HEK293 (cell line): ENCODE data around the gene SNAPIN.

ENCODE experiments used
- GLIS1 ChIP-seq: fragments of 450-650 bp; formaldehyde crosslinking; IDR thresholded peaks from 2 replicates; pipeline ENCODE4 v1.5.1; 2016; ENCODE audit warnings: missing biosample characterization, missing genetic modification characterization
- GLIS2 ChIP-seq: fragments of 450-650 bp; formaldehyde crosslinking; IDR thresholded peaks from 2 replicates; pipeline ENCODE4 v1.5.1; 2016; ENCODE audit warnings: missing biosample characterization, missing genetic modification characterization
- KLF1 ChIP-seq: fragments of 450-650 bp; formaldehyde crosslinking; IDR thresholded peaks from 2 replicates; pipeline ENCODE4 v1.5.1; 2016; ENCODE audit warnings: missing biosample characterization, missing genetic modification characterization
- SCRT1 ChIP-seq: fragments of 450-650 bp; formaldehyde crosslinking; IDR thresholded peaks from 2 replicates; pipeline ENCODE4 v1.5.1; 2016; ENCODE audit warnings: missing biosample characterization, missing genetic modification characterization, borderline replicate concordance
- SETDB1 ChIP-seq: IDR thresholded peaks from one replicate; pipeline ENCODE4 v1.6.1; 2017; ENCODE audit warnings: mild to moderate bottlenecking, low read length, moderate library complexity, mixed read lengths; ENCODE audit not compliant: insufficient read length
- ZBTB10 ChIP-seq: fragments of 450-650 bp; formaldehyde crosslinking; IDR thresholded peaks from 2 replicates; pipeline ENCODE4 v1.5.1; 2016; ENCODE audit warnings: missing biosample characterization, missing genetic modification characterization
- ZBTB26 ChIP-seq: fragments of 450-650 bp; formaldehyde crosslinking; optimal IDR thresholded peaks from 2 replicates; pipeline ENCODE3; 2016; ENCODE audit warnings: missing biosample characterization, mild to moderate bottlenecking, missing genetic modification characterization
- ZIC2 ChIP-seq: fragments of 450-650 bp; formaldehyde crosslinking; IDR thresholded peaks from 2 replicates; pipeline ENCODE4 v1.5.1; 2016; ENCODE audit warnings: missing biosample characterization, missing genetic modification characterization
- ZNF140 ChIP-seq: fragments of 450-650 bp; formaldehyde crosslinking; IDR thresholded peaks from 2 replicates; pipeline ENCODE4 v1.5.1; 2016; ENCODE audit warnings: missing biosample characterization, missing genetic modification characterization
- ZNF221 ChIP-seq: fragments of 450-650 bp; formaldehyde crosslinking; IDR thresholded peaks from 2 replicates; pipeline ENCODE4 v1.5.1; 2017; ENCODE audit warnings: missing biosample characterization, missing genetic modification characterization, borderline replicate concordance
- ZNF24 ChIP-seq: fragments of 450-650 bp; formaldehyde crosslinking; IDR thresholded peaks from 2 replicates; pipeline ENCODE4 v1.5.1; 2016; ENCODE audit warnings: missing biosample characterization, missing genetic modification characterization
- ZNF292 ChIP-seq: fragments of 450-650 bp; formaldehyde crosslinking; IDR thresholded peaks from 2 replicates; pipeline ENCODE4 v1.5.1; 2016; ENCODE audit warnings: low read depth, missing biosample characterization, missing genetic modification characterization, borderline replicate concordance
- ZNF311 ChIP-seq: fragments of 450-650 bp; formaldehyde crosslinking; IDR thresholded peaks from 2 replicates; pipeline ENCODE4 v1.5.1; 2017; ENCODE audit warnings: missing biosample characterization, missing genetic modification characterization, borderline replicate concordance
- ZNF335 ChIP-seq: fragments of 450-650 bp; formaldehyde crosslinking; conservative IDR thresholded peaks from 2 replicates; pipeline ENCODE4 v1.5.1; 2016; ENCODE audit warnings: missing biosample characterization, missing genetic modification characterization
- ZNF501 ChIP-seq: fragments of 450-650 bp; formaldehyde crosslinking; IDR thresholded peaks from 2 replicates; pipeline ENCODE4 v1.5.1; 2016; ENCODE audit warnings: missing biosample characterization, missing genetic modification characterization
- ZNF518A ChIP-seq: fragments of 450-650 bp; formaldehyde crosslinking; conservative IDR thresholded peaks from 2 replicates; pipeline ENCODE4 v1.5.1; 2016; ENCODE audit warnings: low read depth, missing biosample characterization, missing genetic modification characterization
- ZXDB ChIP-seq: fragments of 450-650 bp; formaldehyde crosslinking; IDR thresholded peaks from 2 replicates; pipeline ENCODE4 v1.5.1; 2016; ENCODE audit warnings: missing biosample characterization, missing genetic modification characterization

SNAPIN gene

GRCh38 chr1:153627715-153628626, 30.5 kb upstream of the SNAPIN start, which contains the start of gene S100A1 (continued):
- TF ChIP-seq ZNF518A (tag by site-specific recombination) (no peak), GLIS1 (tag by site-specific recombination) (peak; percentile 53; the same call in 1 of the 2 replicates), ZBTB26 (tag by site-specific recombination) (no peak), ZNF221 (no peak), KLF1 (peak; percentile 27; the same call in 1 of the 2 replicates), GLIS2 (tag by site-specific recombination) (peak; percentile 67), ZNF501 (tag by site-specific recombination) (no peak), ZNF140 (tag by site-specific recombination) (no peak), ZIC2 (tag by site-specific recombination) (no peak), ZNF335 (0 out of 2 replicates have a peak, but pooled peaks have one; percentile 45), ZBTB10 (tag by site-specific recombination) (0 out of 2 replicates have a peak, but pooled peaks have one; percentile 40), ZNF24 (tag by site-specific recombination) (no peak), ZNF311 (tag by site-specific recombination) (no peak), ZNF292 (tag by site-specific recombination) (no peak), SCRT1 (tag by site-specific recombination) (0 out of 2 replicates have a peak, but pooled peaks have one; percentile 15), ZXDB (no peak; the same call in 1 of the 2 replicates), SETDB1 (no peak)
